GM19043 (cell line): ENCODE results near the gene DEPDC5.
"Not testable (repeated sequence)": the region's sequence is repeated elsewhere in the genome, so short reads cannot be mapped to it uniquely, and the experiment has no call there.

Experiments used
- ATAC-seq: cut with Tn5 transposase; IDR thresholded peaks from one replicate; pipeline ENCODE4 v1.9.1; 2021; ENCODE audit warnings: low read depth; ENCODE audit not compliant: unreplicated experiment

The DEPDC5 gene

GRCh38 chr22:31753634-31754501 is at the start of gene DEPDC5:
Gene DEPDC5 (plus strand): TSS chr22:31754019. CDS start chr22:31754922, 903 bp downstream.
- peak; percentile 49 for ATAC-seq

GRCh38 chr22:31707519-31707918 is 46.3 kb upstream of the DEPDC5 start:
- ATAC-seq, result no peak

DNA sequence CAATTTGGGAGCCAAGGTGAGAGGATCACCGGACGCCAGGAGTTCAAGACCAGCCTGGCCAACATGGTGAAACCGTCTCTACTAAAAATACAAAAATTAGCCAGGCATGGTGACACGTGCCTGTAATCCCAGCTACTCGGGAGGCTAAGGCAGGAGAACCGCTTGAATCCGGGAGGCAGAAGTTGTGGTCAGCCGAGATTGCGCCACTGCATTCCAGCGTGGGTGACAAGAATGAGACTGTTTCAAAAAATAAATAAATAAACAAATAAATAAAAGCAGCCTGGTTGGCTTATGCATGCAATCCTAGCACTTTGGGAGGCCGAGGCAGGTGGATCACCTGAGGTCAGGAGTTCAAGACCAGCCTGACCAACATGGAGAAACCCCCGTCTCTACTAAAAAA is 42.6 kb upstream of the DEPDC5 start:
- ATAC-seq, result not testable (repeated sequence)

GRCh38 chr22:31715147-31715778 is 38.6 kb upstream of the DEPDC5 start:
- no peak for ATAC-seq

GRCh38 chr22:31719850-31720471 is 33.9 kb upstream of the DEPDC5 start:
- no peak for ATAC-seq

DNA sequence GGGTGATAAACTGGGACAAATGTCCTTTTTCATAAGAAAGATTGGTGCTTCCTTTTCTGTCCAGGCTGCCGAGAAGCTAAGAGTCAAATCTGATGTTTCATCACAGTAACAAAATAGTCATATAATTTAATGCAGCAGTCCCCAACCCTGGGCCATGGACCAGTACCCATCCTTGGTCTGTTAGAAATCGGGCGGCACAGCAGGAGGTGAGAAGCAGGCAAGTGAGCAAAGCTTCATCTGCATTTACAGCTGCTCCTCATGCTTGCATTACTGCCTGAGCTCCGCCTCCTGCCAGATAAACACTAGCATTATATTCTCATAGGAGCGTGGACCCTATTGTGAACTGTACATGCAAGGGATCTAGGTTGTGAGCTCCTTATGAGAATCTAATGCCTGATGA is 30.1 kb upstream of the DEPDC5 start:
- no peak for ATAC-seq

GRCh38 chr22:31726692-31727091 is 27.1 kb upstream of the DEPDC5 start:
- no peak for ATAC-seq

GRCh38 chr22:31728857-31729256 is 25.0 kb upstream of the DEPDC5 start:
- ATAC-seq, result no peak

- no peak for ATAC-seq
These were observed 23.5 kb upstream of the DEPDC5 start for GRCh38 chr22:31730344-31730711.

DNA sequence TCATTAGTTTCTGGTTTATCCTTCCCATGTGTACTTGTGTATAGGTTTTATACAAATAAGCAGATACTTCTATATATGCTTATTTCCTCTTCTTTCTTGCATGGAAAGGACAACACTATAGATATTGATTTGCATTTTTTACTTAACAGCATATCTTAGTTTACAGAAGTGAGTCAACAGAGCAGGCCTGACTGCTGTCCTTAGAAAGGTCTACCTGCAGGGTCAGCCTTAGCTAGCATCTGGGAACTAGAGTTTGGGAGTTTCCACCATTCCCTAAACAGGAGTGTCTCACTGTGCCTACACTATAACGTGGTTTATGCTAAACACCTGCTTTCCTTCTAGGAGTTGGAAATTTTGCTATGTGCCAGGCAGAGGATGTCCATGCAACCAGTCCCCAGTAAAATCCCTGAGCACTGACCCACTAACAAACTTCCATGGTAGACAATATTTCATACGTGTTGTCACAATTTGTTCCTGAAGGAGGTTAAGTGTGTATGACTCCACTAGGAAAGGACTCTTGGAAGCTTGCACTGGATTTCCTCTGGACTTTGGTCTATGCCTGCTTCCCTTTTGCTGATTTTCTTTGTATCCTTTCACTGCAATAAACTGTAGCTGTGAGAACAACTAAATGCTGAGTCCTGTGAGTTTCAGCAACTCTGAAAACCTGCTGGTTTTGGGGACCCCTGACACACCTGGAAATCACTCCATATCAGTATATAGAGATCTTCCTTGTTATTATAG is 21.6 kb upstream of the DEPDC5 start:
- no peak for ATAC-seq

GRCh38 chr22:31733580-31734079 is 20.2 kb upstream of the DEPDC5 start:
- ATAC-seq, result no peak

- no peak for ATAC-seq
These were observed 19.3 kb upstream of the DEPDC5 start for GRCh38 chr22:31734512-31734911.

DNA sequence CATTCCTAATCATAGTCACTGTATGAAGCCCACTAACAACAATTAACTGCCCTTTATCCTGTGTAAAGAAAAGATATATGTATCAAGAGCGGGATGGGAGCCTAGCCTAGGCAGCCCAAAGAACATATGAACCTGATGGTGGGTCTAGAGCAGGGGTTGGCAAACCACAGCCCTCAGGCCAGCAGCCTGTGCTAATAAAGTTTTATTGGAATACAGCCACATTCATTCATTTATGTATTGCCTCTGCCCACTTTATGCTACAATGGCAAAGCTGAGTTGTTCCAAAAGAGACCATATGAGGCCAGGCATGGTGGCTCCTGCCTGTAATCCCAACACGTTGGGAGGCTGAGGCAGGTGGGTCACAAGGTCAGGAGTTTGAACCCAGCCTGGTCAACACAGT is 17.4 kb upstream of the DEPDC5 start:
- ATAC-seq, result no peak

- ATAC-seq, result no peak
These were observed 15.9 kb upstream of the DEPDC5 start for GRCh38 chr22:31737932-31738331.

GRCh38 chr22:31738566-31738965 is 15.3 kb upstream of the DEPDC5 start:
- no peak for ATAC-seq

GRCh38 chr22:31739795-31740201 is 14.0 kb upstream of the DEPDC5 start:
- ATAC-seq, result no peak

DNA sequence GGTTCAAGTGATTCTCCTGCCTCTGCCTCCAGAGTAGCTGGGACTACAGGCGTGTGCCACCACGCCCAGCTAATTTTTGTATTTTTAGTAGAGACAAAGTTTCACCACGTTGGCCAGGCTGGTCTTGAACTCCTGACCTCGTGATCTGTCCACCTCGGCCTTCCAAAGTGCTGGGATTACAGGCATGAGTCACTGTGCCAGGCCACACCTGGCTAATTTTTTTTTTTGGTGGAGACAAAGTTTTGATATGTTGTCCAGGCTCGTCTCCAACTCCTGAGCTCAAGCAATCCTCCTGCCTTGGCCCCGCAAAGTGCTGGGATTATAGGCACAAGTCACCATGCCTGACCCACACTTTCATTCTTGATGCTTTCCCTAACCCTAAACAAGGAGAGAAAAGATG is 13.5 kb upstream of the DEPDC5 start:
- not testable (repeated sequence) for ATAC-seq

- no peak for ATAC-seq
These were observed 11.7 kb upstream of the DEPDC5 start for GRCh38 chr22:31742115-31742514.

GRCh38 chr22:31742682-31743081 is 11.1 kb upstream of the DEPDC5 start:
- ATAC-seq, result no peak

- ATAC-seq, result no peak
These were observed 9.9 kb upstream of the DEPDC5 start for GRCh38 chr22:31743871-31744270.

DNA sequence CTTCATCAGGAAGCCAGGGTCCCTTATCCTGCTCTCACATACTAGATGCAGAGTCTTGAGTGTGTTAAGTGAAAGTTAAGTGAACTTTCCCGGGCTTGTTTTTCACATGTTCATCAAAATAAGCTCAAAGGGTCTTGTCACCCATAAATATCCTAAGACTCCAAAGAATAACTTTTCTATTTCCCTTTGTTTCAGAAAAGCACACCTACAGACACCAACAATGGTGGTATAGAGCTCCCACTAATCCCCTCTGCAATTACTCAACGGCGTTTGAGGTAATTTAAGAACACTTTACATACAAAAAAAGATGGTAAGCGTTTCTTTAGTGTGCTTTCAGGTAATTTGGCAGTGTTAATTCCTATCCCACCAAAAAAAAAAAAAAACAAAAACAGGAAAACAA is 6.4 kb upstream of the DEPDC5 start:
- no peak for ATAC-seq
